Trophoblast cell (in vitro differentiated cells and primary cell): ENCODE results near the gene TGFB3.
A peak's percentile ranks its signal among the peaks of the same experiment; 100 is the strongest.

ENCODE experiments used
- DNase-seq, 2 donors: peaks; one replicate each; pipeline ENCODE4 v3.0.0-alpha.2; 2016
- H2AFZ ChIP-seq: 2 replicates; pipeline ENCODE4 v1.6.1; 2013; ENCODE audit warnings: low read length, moderate library complexity, mild to moderate bottlenecking; ENCODE audit not compliant: insufficient read depth, poor library complexity
- H2AK5ac ChIP-seq: 2 replicates; pipeline ENCODE4 v1.6.1; 2013; ENCODE audit warnings: mild to moderate bottlenecking, low read length
- H2BK120ac ChIP-seq: 2 replicates; pipeline ENCODE4 v1.6.1; 2013; ENCODE audit warnings: low read length, mild to moderate bottlenecking, moderate library complexity; ENCODE audit not compliant: insufficient read depth, poor library complexity
- H2BK12ac ChIP-seq: 2 replicates; pipeline ENCODE4 v1.6.1; 2013; ENCODE audit warnings: mild to moderate bottlenecking, low read length, moderate library complexity
- H2BK5ac ChIP-seq: 2 replicates; pipeline ENCODE4 v1.6.1; 2013; ENCODE audit warnings: low read length, low read depth, moderate library complexity, mild to moderate bottlenecking; ENCODE audit not compliant: poor library complexity
- H3K14ac ChIP-seq: 2 replicates; pipeline ENCODE4 v1.6.1; 2013; ENCODE audit warnings: mild to moderate bottlenecking, low read length
- H3K18ac ChIP-seq: 2 replicates; pipeline ENCODE4 v1.6.1; 2013; ENCODE audit warnings: mild to moderate bottlenecking, low read length
- H3K23ac ChIP-seq: 2 replicates; pipeline ENCODE4 v1.6.1; 2013; ENCODE audit warnings: low read length
- H3K27ac ChIP-seq: 2 replicates; pipeline ENCODE4 v1.5.1; 2013; ENCODE audit warnings: low read depth, mild to moderate bottlenecking, inconsistent platforms, low read length, moderate library complexity
- H3K27me3 ChIP-seq: 2 replicates; pipeline ENCODE4 v1.6.1; 2013; ENCODE audit warnings: inconsistent platforms, mild to moderate bottlenecking, low read length, moderate library complexity; ENCODE audit not compliant: insufficient read depth
- H3K36me3 ChIP-seq, 2 experiments: 1 replicate in 1 of 2; 2 replicates in 1 of 2; pipeline ENCODE4 v1.6.1; 2013; ENCODE audit warnings: low read length in 2 of 2, mild to moderate bottlenecking in 2 of 2, moderate library complexity in 1 of 2; ENCODE audit not compliant: insufficient read depth in 2 of 2, control insufficient read depth in 1 of 2
- H3K4ac ChIP-seq: 2 replicates; pipeline ENCODE4 v1.6.1; 2013; ENCODE audit warnings: low read depth, mild to moderate bottlenecking, low read length, moderate library complexity
- H3K4me1 ChIP-seq, 2 experiments: 1 replicate in 1 of 2; 2 replicates in 1 of 2; pipeline ENCODE4 v1.6.1; 2013; ENCODE audit warnings: low read length in 2 of 2, mild to moderate bottlenecking in 2 of 2, moderate library complexity in 1 of 2; ENCODE audit not compliant: insufficient read depth in 2 of 2, control insufficient read depth in 1 of 2
- H3K4me2 ChIP-seq: 2 replicates; pipeline ENCODE4 v1.6.1; 2013; ENCODE audit warnings: inconsistent platforms, mild to moderate bottlenecking, low read length, moderate library complexity
- H3K4me3 ChIP-seq: 2 replicates; pipeline ENCODE4 v1.5.1; 2013; ENCODE audit warnings: mild to moderate bottlenecking, low read depth, low read length, inconsistent platforms
- H3K79me1 ChIP-seq: one replicate; pipeline ENCODE4 v1.6.1; 2013; ENCODE audit warnings: low read length
- H3K79me2 ChIP-seq: 2 replicates; pipeline ENCODE4 v1.6.1; 2013; ENCODE audit warnings: low read length, mild to moderate bottlenecking; ENCODE audit not compliant: control insufficient read depth, insufficient read depth, poor library complexity
- H3K9ac ChIP-seq: 2 replicates; pipeline ENCODE4 v1.6.1; 2013; ENCODE audit warnings: mild to moderate bottlenecking, low read length
- H3K9me3 ChIP-seq: 2 replicates; pipeline ENCODE4 v1.6.1; 2013; ENCODE audit warnings: low read depth, mild to moderate bottlenecking, control low read depth, inconsistent platforms, low read length; ENCODE audit not compliant: insufficient read depth
- H4K12ac ChIP-seq: 2 replicates; pipeline ENCODE4 v1.6.1; 2013; ENCODE audit warnings: low read depth, mild to moderate bottlenecking, low read length, moderate library complexity
- H4K8ac ChIP-seq: 2 replicates; pipeline ENCODE4 v1.6.1; 2013; ENCODE audit warnings: low read depth, mild to moderate bottlenecking, low read length, moderate library complexity
- H4K91ac ChIP-seq: one replicate; pipeline ENCODE4 v1.6.1; 2013; ENCODE audit warnings: low read depth, mild to moderate bottlenecking, low read length, moderate library complexity
- WGBS: extraction: QIAGEN DNeasy Blood & Tissue Kit; methylation state at CpG from one replicate; pipeline ENCODE4 v1.1.7; 2013; ENCODE audit warnings: missing lambda C conversion rate; ENCODE audit not compliant: insufficient read length, insufficient coverage; ENCODE audit errors: extremely low coverage; 5-methylcytosine and 5-hydroxymethylcytosine counted together

Gene TGFB3

GRCh38 chr14:75989134-75989533 is 7.3 kb upstream of the TGFB3 start:
- Histone ChIP-seq H3K4me1 (peaks cover 0 to 2% of the 10 kb centered on the region in 2 experiments), H4K8ac (no peak overlapping the region), H3K23ac (no peak overlapping the region), H2AK5ac (no peak overlapping the region), H3K4ac (no peak overlapping the region), H3K9ac (no peak overlapping the region), H3K27me3 (no peaks in the 10 kb centered on the region), H4K91ac (no peak overlapping the region), H3K79me1 (peaks cover 3% of the 10 kb centered on the region), H2AFZ (no peak overlapping the region), H4K12ac (no peak overlapping the region), H3K9me3 (no peaks in the 10 kb centered on the region), H2BK12ac (no peak overlapping the region), H2BK120ac (no peak overlapping the region), H3K36me3 (peaks cover 0 to 10% of the 10 kb centered on the region in 2 experiments), H3K14ac (no peak overlapping the region), H3K4me3 (no peak overlapping the region), H3K18ac (no peak overlapping the region), H3K4me2 (no peak overlapping the region), H2BK5ac (no peak overlapping the region), H3K79me2 (peaks cover 1% of the 10 kb centered on the region), H3K27ac (no peak overlapping the region)
- DNase-seq: peak in 1 of 2 donors; percentile 50
- no CpG with 5 or more reads among the region's 6 CpGs for WGBS

- H3K9me3 ChIP-seq: no peaks in the 10 kb centered on the region
- no peak overlapping the region for H3K27ac ChIP-seq
- H4K8ac ChIP-seq: no peak overlapping the region
- no peak overlapping the region for H3K4me2 ChIP-seq
- no peak overlapping the region for H3K9ac ChIP-seq
- H2AK5ac ChIP-seq: no peak overlapping the region
- no peak overlapping the region for H2BK12ac ChIP-seq
- H3K18ac ChIP-seq: no peak overlapping the region
- peaks cover 4% of the 10 kb centered on the region for H3K79me2 ChIP-seq
- no peak overlapping the region for H3K4me3 ChIP-seq
- H3K36me3 ChIP-seq: peaks cover 0 to 10% of the 10 kb centered on the region in 2 experiments
- H4K91ac ChIP-seq: no peak overlapping the region
- H2AFZ ChIP-seq: no peak overlapping the region
- H3K27me3 ChIP-seq: peaks cover 4% of the 10 kb centered on the region
- DNase-seq: no peak
- H3K23ac ChIP-seq: no peak overlapping the region
- H4K12ac ChIP-seq: no peak overlapping the region
- no peak overlapping the region for H2BK120ac ChIP-seq
- no peak overlapping the region for H2BK5ac ChIP-seq
- H3K79me1 ChIP-seq: peaks cover 3% of the 10 kb centered on the region
- no CpG with 5 or more reads among the region's 3 CpGs for WGBS
- peaks cover 3 to 5% of the 10 kb centered on the region in 2 experiments for H3K4me1 ChIP-seq
- H3K14ac ChIP-seq: no peak overlapping the region
- H3K4ac ChIP-seq: no peak overlapping the region
Measured at GRCh38 chr14:75987201-75987970, 5.6 kb upstream of the TGFB3 start.

GRCh38 chr14:75986439-75986765 is 4.6 kb upstream of the TGFB3 start:
- Histone ChIP-seq H4K91ac (no peak overlapping the region), H2BK120ac (no peak overlapping the region), H2BK5ac (no peak overlapping the region), H3K14ac (no peak overlapping the region), H3K27me3 (peaks cover 4% of the 10 kb centered on the region), H3K79me1 (peaks cover 9% of the 10 kb centered on the region), H3K4me3 (no peak overlapping the region), H3K36me3 (peaks cover 0 to 8% of the 10 kb centered on the region in 2 experiments), H3K79me2 (peaks cover 5% of the 10 kb centered on the region), H3K4me1 (peaks cover 5 to 7% of the 10 kb centered on the region in 2 experiments), H2AFZ (no peak overlapping the region), H3K27ac (no peak overlapping the region), H4K12ac (no peak overlapping the region), H3K4ac (no peak overlapping the region), H2AK5ac (no peak overlapping the region), H3K18ac (no peak overlapping the region), H3K9me3 (no peaks in the 10 kb centered on the region), H3K4me2 (peak overlapping the region; percentile 99), H4K8ac (no peak overlapping the region), H3K9ac (no peak overlapping the region), H3K23ac (no peak overlapping the region), H2BK12ac (no peak overlapping the region)
- no CpG with 5 or more reads among the region's 6 CpGs for WGBS
- no peak for DNase-seq

GRCh38 chr14:75985618-75986438 is 4.0 kb upstream of the TGFB3 start, which contains the start of gene IFT43:
Gene IFT43 (plus strand): TSS chr14:75985763. CDS start chr14:75985787, 24 bp downstream.
- no peak within 1 kb of the TSS for H2AK5ac ChIP-seq
- no peak within 1 kb of the TSS for H3K14ac ChIP-seq
- peak within 1 kb of the TSS; percentile 60 for H3K4ac ChIP-seq
- peak within 1 kb of the TSS; percentile 96 for H3K4me3 ChIP-seq
- peaks cover 10% of the 10 kb centered on the region for H3K79me1 ChIP-seq
- H3K9me3 ChIP-seq: no peaks in the 10 kb centered on the region
- peak within 1 kb of the TSS; percentile 65 for H4K91ac ChIP-seq
- no peak within 1 kb of the TSS for H3K23ac ChIP-seq
- peak within 1 kb of the TSS; percentile 99 for H3K4me2 ChIP-seq
- WGBS: no CpG with 5 or more reads among the region's 52 CpGs
- H4K12ac ChIP-seq: peak within 1 kb of the TSS; percentile 39
- no peak within 1 kb of the TSS for H2BK5ac ChIP-seq
- peaks cover 0 to 8% of the 10 kb centered on the region in 2 experiments for H3K36me3 ChIP-seq
- H3K27me3 ChIP-seq: peaks cover 4% of the 10 kb centered on the region
- peaks cover 5% of the 10 kb centered on the region for H3K79me2 ChIP-seq
- peak within 1 kb of the TSS; percentile 85 for H2AFZ ChIP-seq
- H3K4me1 ChIP-seq: peaks cover 8 to 10% of the 10 kb centered on the region in 2 experiments
- peak within 1 kb of the TSS; percentile 79 for H4K8ac ChIP-seq
- H3K18ac ChIP-seq: peak within 1 kb of the TSS; percentile 74
- H3K9ac ChIP-seq: peak within 1 kb of the TSS; percentile 79
- DNase-seq: peak; percentile 56 to 74
- H2BK120ac ChIP-seq: peak within 1 kb of the TSS; percentile 76
- no peak within 1 kb of the TSS for H2BK12ac ChIP-seq
- no peak within 1 kb of the TSS for H3K27ac ChIP-seq
